GM10248 (cell line): ENCODE data around the gene PLEKHH3.

Experiments used
- CTCF ChIA-PET: fragments of 300-600 bp; sonication (Branson Sonifier 250); formaldehyde crosslinking; extraction: SDS; loops from one replicate; lab custom pipeline; 2021; ENCODE audit warnings: antibody characterized with exemption; lab: Yijun Ruan, JAX
- POLR2A ChIA-PET: fragments of 350-650 bp; sonication (Branson Sonifier 250); formaldehyde crosslinking; extraction: SDS; loops from one replicate; lab custom pipeline; 2020; ENCODE audit warnings: antibody characterized with exemption; lab: Yijun Ruan, JAX
- DNase-seq: peaks from one replicate; pipeline ENCODE4 v3.0.0; 2012; ENCODE audit errors: extremely low spot score
- CTCF ChIP-seq: IDR thresholded peaks from 2 replicates; pipeline ENCODE4 v1.5.1; 2012; ENCODE audit warnings: mild to moderate bottlenecking, low read depth; ENCODE audit errors: extremely low read depth, missing control alignments, control extremely low read depth

PLEKHH3 gene

GRCh38 chr17:42706732-42707131, 29.9 kb upstream of the PLEKHH3 start:
- ChIA-PET CTCF (interaction anchor here (0.9 to 4.9 kb wide), 3 partner anchors 13 to 128 kb away, joined by 3 to 17 read pairs (median 4); partner anchors contain the start of gene PSMC3IP), POLR2A (no interaction called here)
- TF ChIP-seq CTCF: no peak

DNA sequence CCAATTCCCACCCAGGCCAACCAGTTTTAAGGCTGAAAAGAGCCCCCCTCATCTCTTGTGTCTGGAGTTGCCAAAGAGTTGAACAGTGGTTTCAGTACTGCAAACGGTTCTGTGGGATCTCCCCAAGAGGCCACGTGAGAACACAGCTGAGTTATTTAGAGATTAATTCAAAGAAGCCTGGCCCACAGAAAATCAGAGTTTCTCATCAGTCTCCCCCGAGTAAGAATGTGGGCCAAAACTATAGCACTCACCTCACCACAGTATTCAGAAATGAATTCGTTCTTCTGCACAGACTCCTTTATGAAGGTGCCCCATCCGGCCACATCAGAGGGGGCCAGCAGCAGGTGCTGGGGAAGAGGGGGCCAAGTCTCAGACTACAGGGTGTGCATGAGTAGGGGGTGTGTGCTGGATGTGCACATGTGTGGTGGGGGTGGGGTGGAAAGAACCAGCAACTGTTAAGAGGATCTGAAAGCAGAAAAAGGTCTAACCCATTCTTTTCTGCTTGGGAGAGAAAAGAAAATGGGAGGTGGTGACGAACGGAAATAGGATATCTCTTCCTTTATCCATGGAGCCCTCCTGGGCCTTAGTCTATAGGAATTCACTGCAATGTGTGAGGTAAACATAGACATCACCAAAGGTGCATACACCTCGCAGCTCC, 28.2 kb upstream of the PLEKHH3 start:
- TF ChIP-seq CTCF: no peak
- ChIA-PET CTCF (interaction anchor here (0.6 to 3.0 kb wide), 8 partner anchors 9 to 127 kb away, joined by 3 to 10 read pairs (median 3); partner anchors contain the start of gene PSMC3IP), POLR2A (interaction anchor here (0.6 to 1.0 kb wide), 3 partner anchors 80 to 612 kb away, joined by 3 to 5 read pairs (median 3); no protein-coding TSS in a partner anchor)
- peak; percentile 76 for DNase-seq

More at GRCh38 chr17:42706732-42707131, 29.9 kb upstream of the PLEKHH3 start:
- no peak for DNase-seq

DNA sequence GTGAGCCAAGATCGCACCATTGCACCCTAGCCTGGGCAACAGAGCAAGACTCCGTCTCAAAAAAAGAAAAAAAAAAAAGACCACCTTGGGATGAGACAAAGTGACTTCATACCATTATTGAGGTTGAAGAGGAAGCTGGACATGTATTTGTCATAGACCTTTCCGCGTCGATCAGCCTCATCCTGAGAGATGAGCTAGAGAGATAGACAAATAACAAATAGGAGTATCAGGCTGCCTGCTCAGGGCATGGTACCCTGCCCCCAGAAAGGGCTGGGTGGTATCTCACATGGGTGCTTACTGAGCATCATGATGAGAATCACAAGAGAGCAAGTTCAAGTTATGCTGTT, 27.7 kb upstream of the PLEKHH3 start:
- TF ChIP-seq CTCF: no peak
- POLR2A ChIA-PET: interaction anchor here (1.0 kb wide), 2 partner anchors 266 to 612 kb away, joined by 3 to 5 read pairs; no protein-coding TSS in a partner anchor
- DNase-seq: no peak
- CTCF ChIA-PET: interaction anchor here (0.6 to 3.0 kb wide), 7 partner anchors 9 to 126 kb away, joined by 3 to 10 read pairs (median 3); partner anchors contain the start of gene PSMC3IP

GRCh38 chr17:42702446-42702845, 25.7 kb upstream of the PLEKHH3 start:
- CTCF ChIA-PET: interaction anchor here (1.6 to 2.1 kb wide), 3 partner anchors 61 to 125 kb away, joined by 3 to 7 read pairs (median 6); partner anchors contain the start of gene PSMC3IP
- TF ChIP-seq CTCF: no peak
- DNase-seq: peak; percentile 58
- POLR2A ChIA-PET: no interaction called here

DNA sequence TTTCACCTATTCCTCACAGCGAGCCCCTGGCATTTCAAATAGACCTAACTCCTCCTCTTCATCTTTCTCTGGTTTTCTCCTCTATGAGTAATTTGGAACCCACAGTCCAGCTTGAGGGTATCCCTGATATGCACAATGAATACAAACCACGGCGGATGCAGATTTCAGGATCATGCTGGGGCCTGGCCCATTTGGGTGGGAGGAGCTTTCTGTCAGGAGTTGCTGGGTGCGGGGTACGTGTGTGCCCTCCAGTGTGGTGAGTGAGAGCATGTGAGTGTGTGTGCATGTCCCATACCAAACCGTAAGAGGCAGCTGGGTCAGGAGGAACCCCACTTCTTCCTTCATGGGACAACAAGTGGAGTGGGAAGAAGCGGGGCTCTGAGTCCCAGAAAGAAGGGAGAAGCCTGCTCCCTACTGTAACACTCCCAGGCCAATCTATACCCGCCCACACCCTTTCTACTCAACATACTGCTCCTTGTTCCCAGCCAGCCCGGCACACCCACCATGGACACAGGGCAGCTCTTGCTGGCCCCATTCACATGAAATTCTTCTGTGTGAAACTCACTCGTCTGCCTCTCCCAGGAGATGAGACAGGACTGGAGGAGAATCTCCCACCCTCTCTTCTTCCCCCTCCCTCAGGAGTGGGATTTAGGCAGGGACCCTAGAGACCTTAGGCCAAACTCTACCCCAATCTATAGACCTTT, 23.9 kb upstream of the PLEKHH3 start:
- DNase-seq: no peak
- ChIA-PET POLR2A (interaction anchor here (0.6 kb wide), 1 partner anchor 1387 kb away, joined by 4 read pairs; no protein-coding TSS in a partner anchor), CTCF (interaction anchor here (1.0 kb wide), 1 partner anchor 18 kb away, joined by 3 read pairs; no protein-coding TSS in a partner anchor)
- TF ChIP-seq CTCF: no peak

GRCh38 chr17:42699415-42699740, 22.6 kb upstream of the PLEKHH3 start:
- CTCF ChIA-PET: interaction anchor here (1.4 kb wide), 1 partner anchor 18 kb away, joined by 3 read pairs; no protein-coding TSS in a partner anchor
- POLR2A ChIA-PET: no interaction called here
- no peak for TF ChIP-seq CTCF
- no peak for DNase-seq
